B cell (primary cell): ENCODE results near the gene HMG20B. TPM values are rescaled to one million over a fixed set of nuclear protein-coding genes. Genes with fewer than 3 reads are reported as not detected.

Experiments used
- ATAC-seq: fragments of 200-7000 bp; cut with Tn5 transposase; one replicate; pipeline ENCODE4 v1.10.0; 2021; ENCODE audit warnings: low read depth, mild to moderate bottlenecking, moderate number of reproducible peaks, moderate library complexity
- CTCF ChIA-PET: fragments of 350-600 bp; sonication (Branson Sonifier 250); formaldehyde crosslinking; loops from one replicate; lab custom pipeline; 2021; ENCODE audit warnings: antibody characterized with exemption, inconsistent platforms; lab: Charles Lee
- POLR2A ChIA-PET: fragments of 350-600 bp; sonication (Branson Sonifier 250); formaldehyde crosslinking; loops from one replicate; lab custom pipeline; 2021; ENCODE audit warnings: antibody characterized with exemption; lab: Charles Lee
- DNase-seq: peaks from one replicate; pipeline ENCODE4 v3.0.0; 2013
- H2AFZ ChIP-seq: 2 replicates; pipeline ENCODE4 v1.6.1; 2012; ENCODE audit warnings: mild to moderate bottlenecking, low read depth, low read length; ENCODE audit not compliant: insufficient read depth, poor library complexity, severe bottlenecking
- H3K27ac ChIP-seq, 2 donors: 1 replicate in 1 of 2; 2 replicates in 1 of 2; pipeline ENCODE4 v1.5.1; 2012 to 2013; ENCODE audit warnings: low read length in 2 of 2, mild to moderate bottlenecking in 2 of 2, moderate library complexity in 1 of 2
- H3K27me3 ChIP-seq, 4 experiments: fragments of 200-600 bp in 1 of 4; sonication (generic) in 1 of 4; replicated peaks in 1 of 4; 1 replicate in 2 of 4; 2 replicates in 2 of 4; pipeline versions ENCODE4 v1.6.1 to v1.7.0; 2013 to 2016; ENCODE audit warnings: low read length in 3 of 4, mild to moderate bottlenecking in 2 of 4, mixed read lengths in 1 of 4, moderate library complexity in 1 of 4; ENCODE audit not compliant: insufficient read depth in 4 of 4, control insufficient read depth in 3 of 4; ENCODE audit errors: control extremely low read depth in 1 of 4
- H3K36me3 ChIP-seq, 2 experiments: replicated peaks in 1 of 2; 1 replicate in 1 of 2; 2 replicates in 1 of 2; pipeline versions ENCODE4 v1.6.1 to v1.7.1; 2013; ENCODE audit warnings: low read length in 1 of 2; ENCODE audit not compliant: insufficient read depth in 2 of 2, control insufficient read depth in 1 of 2; ENCODE audit errors: control extremely low read depth in 1 of 2, extremely low read depth in 1 of 2
- H3K4me1 ChIP-seq, 2 donors: fragments of 200-600 bp in 1 of 2; sonication (generic) in 1 of 2; 1 replicate in 1 of 2; 2 replicates in 1 of 2; pipeline versions ENCODE4 v1.5.1 to v1.6.1; 2013 to 2017; ENCODE audit warnings: low read length in 2 of 2; ENCODE audit not compliant: control insufficient read depth in 2 of 2, insufficient read depth in 2 of 2
- H3K4me2 ChIP-seq: replicated peaks from 2 replicates; pipeline ENCODE3; 2012; ENCODE audit warnings: mild to moderate bottlenecking, low read depth, low read length; ENCODE audit not compliant: poor library complexity, severe bottlenecking
- H3K4me3 ChIP-seq, 5 experiments: fragments of 200-600 bp in 1 of 5; sonication (generic) in 1 of 5; 1 replicate in 3 of 5; 2 replicates in 2 of 5; pipeline versions ENCODE4 v1.5.1 to v1.7.0; 2011 to 2016; ENCODE audit warnings: low read length in 4 of 5, mild to moderate bottlenecking in 4 of 5, low read depth in 2 of 5, control low read depth in 1 of 5, moderate library complexity in 1 of 5; ENCODE audit not compliant: insufficient read depth in 1 of 5; ENCODE audit errors: control extremely low read depth in 1 of 5, extremely low read depth in 1 of 5
- H3K79me2 ChIP-seq: fragments of 200-600 bp; sonication (generic); one replicate; pipeline ENCODE4 v1.6.0; 2016; ENCODE audit warnings: low read length; ENCODE audit not compliant: control insufficient read depth, insufficient read depth
- H3K9ac ChIP-seq: fragments of 200-600 bp; sonication (generic); 2 replicates; pipeline ENCODE4 v1.6.1; 2017; ENCODE audit warnings: mild to moderate bottlenecking, low read length, moderate library complexity
- H3K9me3 ChIP-seq, 3 donors: one replicate each; pipeline versions ENCODE4 v1.6.1 to v1.7.1; 2013; ENCODE audit warnings: low read length in 2 of 3; ENCODE audit not compliant: control insufficient read depth in 2 of 3, insufficient read depth in 1 of 3; ENCODE audit errors: control extremely low read depth in 1 of 3
- H4K20me1 ChIP-seq: 2 replicates; pipeline ENCODE4 v1.6.0; 2012; ENCODE audit warnings: mild to moderate bottlenecking, low read length; ENCODE audit not compliant: insufficient read depth, control insufficient read depth, poor library complexity, severe bottlenecking
- H3K27ac Mint-ChIP-seq: one replicate; pipeline ENCODE4 v1.8.0; 2021; ENCODE audit warnings: mixed read lengths
- H3K27me3 Mint-ChIP-seq: one replicate; pipeline ENCODE4 v1.8.0; 2021; ENCODE audit warnings: mixed read lengths
- H3K4me1 Mint-ChIP-seq: one replicate; pipeline ENCODE4 v1.8.0; 2021; ENCODE audit warnings: mixed read lengths
- H3K4me3 Mint-ChIP-seq: one replicate; pipeline ENCODE4 v1.8.0; 2021; ENCODE audit warnings: mixed read lengths
- H3K9me3 Mint-ChIP-seq: one replicate; pipeline ENCODE4 v1.8.0; 2022; ENCODE audit warnings: mixed read lengths; ENCODE audit not compliant: insufficient read depth
- EZH2 ChIP-seq: IDR thresholded peaks from 2 replicates; pipeline ENCODE4 v1.6.1; 2012; ENCODE audit warnings: borderline replicate concordance, low read depth, mild to moderate bottlenecking, moderate library complexity, low read length; ENCODE audit not compliant: insufficient read depth, poor library complexity, severe bottlenecking
- whole genome bisulfite sequencing: methylation state at CpG from one replicate; pipeline ENCODE4 v1.1.5; 2013; ENCODE audit warnings: missing lambda C conversion rate; ENCODE audit not compliant: insufficient coverage; 5-methylcytosine and 5-hydroxymethylcytosine counted together
- intact Hi-C: fragments of 100-400 bp; cut with micrococcal nuclease; formaldehyde crosslinking; loops from one replicate; pipeline ENCODE4 v1.10.0; 2022
- polyA plus RNA-seq: library from polyadenylated mRNA; depleted of rRNA; stranded (reverse); fragments of >200 nt; gene quantifications from 2 replicates; pipeline ENCODE4 v1.2.3, GENCODE V29; 2012
- total RNA-seq, 2 donors: library from RNA; stranded (reverse); fragments of 120-200 nt in 1 of 2; gene quantifications; 1 replicate in 1 of 2; 2 replicates in 1 of 2; pipeline versions ENCODE4 v1.2.3 to v1.2.4, GENCODE V29; 2013 to 2022
- TF ChIP-seq, protein P1 (sequence below): fragments of 200-600 bp; IDR thresholded peaks from one replicate; pipeline ENCODE4 v1.8.0; 2022; ENCODE audit warnings: antibody characterized with exemption, mild to moderate bottlenecking

HMG20B gene
- total and polyA plus RNA-seq, 2 donors (not counting 1 experiment from before 2014, with no cell fraction given), result 41.7 to 59.0 TPM

DNA sequence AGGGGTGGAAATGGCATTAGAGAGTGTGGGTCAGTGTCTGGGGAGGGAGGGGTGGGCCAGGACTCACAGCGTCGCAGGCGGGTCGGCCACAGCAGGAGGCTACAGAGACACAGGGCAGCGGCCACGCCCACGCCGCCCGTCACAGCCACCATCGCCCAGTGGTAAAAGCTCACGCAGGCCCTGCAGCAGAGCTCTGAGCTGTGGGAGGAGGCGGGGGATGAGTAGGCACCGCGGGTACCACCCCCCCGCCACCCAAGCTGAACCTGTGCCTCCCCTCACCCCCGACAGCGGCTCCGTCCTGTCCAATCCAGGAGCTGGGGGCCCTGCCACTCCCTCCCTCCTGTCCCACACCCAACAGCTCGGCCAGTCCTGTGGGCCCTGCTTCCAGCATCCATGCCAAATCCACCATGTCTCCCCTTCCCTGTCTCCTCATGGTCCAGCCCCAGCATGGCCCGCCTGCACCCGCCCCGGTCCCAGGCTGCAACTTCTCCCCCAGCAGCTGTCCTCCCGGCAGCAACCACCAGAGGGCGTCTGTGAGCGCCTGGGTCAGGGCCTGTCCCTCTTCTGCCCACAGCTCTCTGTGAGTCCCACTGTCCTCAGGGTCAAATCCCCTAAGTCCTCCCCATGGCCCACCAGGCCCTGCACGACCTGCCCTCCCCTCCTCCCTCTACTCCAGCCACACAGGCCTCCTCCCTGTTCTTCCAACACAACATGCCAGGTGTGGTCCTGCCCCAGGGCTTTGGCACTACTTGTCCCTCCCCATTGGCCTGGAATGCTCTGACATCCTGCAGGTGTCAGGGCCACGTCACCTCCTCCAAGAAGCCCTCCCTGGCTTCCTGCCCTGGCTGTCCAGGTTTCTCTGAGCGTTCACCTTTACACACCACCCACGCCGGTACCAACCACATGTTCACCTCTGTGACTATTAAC lies 27.7 kb upstream of the HMG20B start:
- no peaks in the 10 kb centered on the region for H3K27me3 Mint-ChIP-seq
- WGBS, result 72% methylated on average over 26 of the region's 30 CpGs
- no peak overlapping the region for H2AFZ ChIP-seq
- no peaks in the 10 kb centered on the region for H3K9me3 ChIP-seq
- no peak overlapping the region for H3K4me3 ChIP-seq
- H3K4me3 Mint-ChIP-seq, result no peak overlapping the region
- H3K4me1 ChIP-seq, result no peaks in the 10 kb centered on the region
- peak; percentile 78 for DNase-seq
- peaks cover 7% of the 10 kb centered on the region for H3K79me2 ChIP-seq
- intact Hi-C loops, result loop anchor here (1.0 kb wide), 2 partner anchors 73 to 161 kb away; no protein-coding TSS in a partner anchor
- POLR2A ChIA-PET, result interaction anchor here (0.6 kb wide), 1 partner anchor 239 kb away, joined by 7 read pairs; no protein-coding TSS in a partner anchor
- CTCF ChIA-PET, result interaction anchor here (0.8 to 5.4 kb wide), 18 partner anchors 9 to 160 kb away, joined by 3 to 47 read pairs (median 3); partner anchors contain the start of gene MFSD12
- H3K27ac Mint-ChIP-seq, result peak overlapping the region; percentile 86
- H3K36me3 ChIP-seq, result peaks cover 0 to 40% of the 10 kb centered on the region in 2 experiments
- ATAC-seq, result peak; percentile 78
- H3K4me2 ChIP-seq, result no peak overlapping the region
- TF ChIP-seq EZH2, result no peak
- TF ChIP-seq, protein P1, sequence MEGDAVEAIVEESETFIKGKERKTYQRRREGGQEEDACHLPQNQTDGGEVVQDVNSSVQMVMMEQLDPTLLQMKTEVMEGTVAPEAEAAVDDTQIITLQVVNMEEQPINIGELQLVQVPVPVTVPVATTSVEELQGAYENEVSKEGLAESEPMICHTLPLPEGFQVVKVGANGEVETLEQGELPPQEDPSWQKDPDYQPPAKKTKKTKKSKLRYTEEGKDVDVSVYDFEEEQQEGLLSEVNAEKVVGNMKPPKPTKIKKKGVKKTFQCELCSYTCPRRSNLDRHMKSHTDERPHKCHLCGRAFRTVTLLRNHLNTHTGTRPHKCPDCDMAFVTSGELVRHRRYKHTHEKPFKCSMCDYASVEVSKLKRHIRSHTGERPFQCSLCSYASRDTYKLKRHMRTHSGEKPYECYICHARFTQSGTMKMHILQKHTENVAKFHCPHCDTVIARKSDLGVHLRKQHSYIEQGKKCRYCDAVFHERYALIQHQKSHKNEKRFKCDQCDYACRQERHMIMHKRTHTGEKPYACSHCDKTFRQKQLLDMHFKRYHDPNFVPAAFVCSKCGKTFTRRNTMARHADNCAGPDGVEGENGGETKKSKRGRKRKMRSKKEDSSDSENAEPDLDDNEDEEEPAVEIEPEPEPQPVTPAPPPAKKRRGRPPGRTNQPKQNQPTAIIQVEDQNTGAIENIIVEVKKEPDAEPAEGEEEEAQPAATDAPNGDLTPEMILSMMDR, result peak; percentile 90
- no peak overlapping the region for H3K9ac ChIP-seq
- H4K20me1 ChIP-seq, result peaks cover 49% of the 10 kb centered on the region
- peaks cover 8% of the 10 kb centered on the region for H3K4me1 Mint-ChIP-seq
- no peaks in the 10 kb centered on the region for H3K9me3 Mint-ChIP-seq
- no peaks in the 10 kb centered on the region for H3K27me3 ChIP-seq
- H3K27ac ChIP-seq, result no peak overlapping the region
